Measurements from ENCODE around the gene KNCN.

Gene KNCN

DNA sequence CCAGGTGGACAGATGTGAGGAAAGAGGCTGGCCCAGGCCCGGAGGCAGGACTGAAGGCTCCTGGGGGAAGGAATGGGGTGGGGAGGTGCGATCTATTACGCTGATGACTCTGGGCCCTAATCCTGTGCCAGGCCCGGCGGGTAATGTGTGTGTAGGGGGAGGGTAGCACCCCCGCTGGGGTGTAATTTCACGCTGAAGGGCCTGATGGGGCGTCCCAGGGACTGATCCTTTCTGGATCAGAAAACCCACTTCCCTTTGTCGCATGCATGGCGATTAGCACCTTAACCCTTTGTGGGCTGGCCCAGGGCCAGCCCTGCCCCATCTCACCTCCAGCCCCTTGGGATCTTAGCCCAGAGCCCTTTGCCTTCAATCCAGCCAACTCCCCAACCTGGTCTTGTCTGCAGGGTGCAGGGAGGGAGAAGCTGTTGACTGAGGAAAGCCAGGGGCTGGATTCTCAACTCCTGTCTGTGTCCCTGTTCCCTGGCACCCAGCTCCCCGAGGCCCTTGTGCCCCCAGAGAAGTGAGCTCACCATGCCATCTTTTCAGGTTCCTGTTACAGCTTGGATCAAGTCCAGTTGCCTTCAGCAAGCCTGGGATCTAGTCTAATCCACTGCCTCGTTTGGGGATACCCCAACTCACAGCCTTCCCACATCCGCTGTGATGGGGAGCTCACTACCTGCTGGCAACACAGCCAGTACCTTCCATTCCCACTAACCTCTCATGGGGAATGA, 26.0 kb downstream of the KNCN start:
- in situ Hi-C loops (cut with MboI; ENCODE audit: low sequenced_read_pairs) = no loop called here

- in situ Hi-C loops (cut with MboI; ENCODE audit: low sequenced_read_pairs) = no loop called here
These were observed 26.6 kb downstream of the KNCN start for GRCh38 chr1:46524843-46525242.

- in situ Hi-C loops (cut with MboI; ENCODE audit: low sequenced_read_pairs) = no loop called here
These were observed 27.7 kb downstream of the KNCN start for GRCh38 chr1:46523496-46524353.

- in situ Hi-C loops (cut with MboI; ENCODE audit: low sequenced_read_pairs) = no loop called here
These were observed 28.5 kb downstream of the KNCN start for GRCh38 chr1:46522969-46523320.

GRCh38 chr1:46522184-46522968, 29.1 kb downstream of the KNCN start:
- in situ Hi-C loops (cut with MboI; ENCODE audit: low sequenced_read_pairs) = no loop called here

DNA sequence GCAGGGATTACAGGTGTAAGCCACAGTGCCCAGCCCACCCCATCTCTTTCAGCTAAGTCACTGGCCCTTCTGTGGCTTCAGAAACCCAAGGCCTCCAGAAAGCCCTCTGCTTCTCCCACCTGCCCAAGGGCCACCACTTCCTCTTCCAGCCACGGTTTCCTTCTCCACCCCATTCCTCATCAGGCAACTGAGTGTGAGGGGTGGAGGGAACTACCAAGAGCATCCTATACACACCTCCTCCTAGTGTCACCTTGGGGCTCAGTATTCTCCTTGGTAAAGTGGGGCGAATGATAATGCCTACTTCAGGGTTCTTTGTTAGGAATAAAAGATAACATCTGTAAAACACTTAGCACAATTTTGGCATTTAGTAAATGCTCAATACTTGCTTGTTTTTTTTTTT, 30.0 kb downstream of the KNCN start:
- in situ Hi-C loops (cut with MboI; ENCODE audit: low sequenced_read_pairs) = no loop called here

DNA sequence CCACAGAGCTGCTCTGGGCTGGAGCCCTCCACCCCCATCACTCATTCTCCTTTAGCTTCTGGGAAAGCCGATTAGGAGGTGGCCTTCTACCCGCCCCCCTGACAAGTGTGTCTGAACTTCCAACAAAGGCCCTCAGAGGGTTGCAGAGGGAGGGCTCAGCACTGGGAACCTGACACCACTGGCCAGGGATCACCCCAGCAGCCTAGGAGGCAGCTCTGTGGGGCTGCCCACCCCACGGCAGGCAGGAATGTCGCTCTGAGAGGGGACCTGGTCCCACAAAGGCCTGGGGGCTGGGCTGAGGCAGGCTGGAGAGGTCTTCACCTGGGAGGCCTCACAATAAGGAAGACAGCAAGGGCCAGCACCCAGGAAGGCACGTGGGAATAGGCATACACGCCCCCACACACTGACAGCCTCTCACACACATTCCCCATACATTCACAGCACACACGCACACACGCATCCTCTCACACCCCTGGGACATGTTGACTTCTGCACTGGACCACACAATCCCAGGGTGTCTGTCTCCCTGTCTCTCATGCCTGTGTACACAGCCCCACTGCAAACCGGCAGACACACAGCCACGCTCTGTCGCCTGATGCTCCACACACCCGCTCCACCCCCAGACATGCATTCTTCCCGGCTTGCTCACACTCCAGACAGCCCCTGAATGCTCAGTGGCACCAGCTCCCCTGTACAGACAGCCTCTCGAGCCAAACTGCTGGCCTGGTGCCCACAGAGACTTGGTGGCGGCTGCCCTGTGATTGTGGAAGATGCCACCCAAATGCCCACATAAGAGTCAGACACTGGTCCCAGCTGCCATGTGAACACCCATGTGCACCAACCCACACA, 31.2 kb downstream of the KNCN start:
- in situ Hi-C loops (cut with MboI; ENCODE audit: low sequenced_read_pairs) = no loop called here

DNA sequence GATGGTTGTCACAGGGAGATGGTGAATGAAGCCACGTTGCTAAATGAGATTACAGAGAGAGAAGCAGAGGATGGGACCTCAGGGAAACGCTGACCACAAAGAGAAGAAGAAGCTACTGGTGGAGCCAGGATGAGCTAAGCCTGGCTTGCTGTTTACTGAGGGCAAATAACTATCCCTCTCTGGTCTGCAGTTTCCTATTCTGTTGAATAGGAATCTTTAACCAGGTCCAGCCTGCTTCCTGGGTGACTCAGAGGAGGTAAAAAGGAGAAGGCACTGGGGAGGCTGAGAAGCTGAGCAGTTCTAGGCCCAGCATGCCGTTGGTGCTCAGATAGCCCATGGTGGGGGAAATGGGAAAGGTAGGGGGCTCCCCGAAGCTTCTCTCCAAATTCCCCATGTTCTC, 32.2 kb downstream of the KNCN start:
- in situ Hi-C loops (cut with MboI; ENCODE audit: low sequenced_read_pairs) = no loop called here

DNA sequence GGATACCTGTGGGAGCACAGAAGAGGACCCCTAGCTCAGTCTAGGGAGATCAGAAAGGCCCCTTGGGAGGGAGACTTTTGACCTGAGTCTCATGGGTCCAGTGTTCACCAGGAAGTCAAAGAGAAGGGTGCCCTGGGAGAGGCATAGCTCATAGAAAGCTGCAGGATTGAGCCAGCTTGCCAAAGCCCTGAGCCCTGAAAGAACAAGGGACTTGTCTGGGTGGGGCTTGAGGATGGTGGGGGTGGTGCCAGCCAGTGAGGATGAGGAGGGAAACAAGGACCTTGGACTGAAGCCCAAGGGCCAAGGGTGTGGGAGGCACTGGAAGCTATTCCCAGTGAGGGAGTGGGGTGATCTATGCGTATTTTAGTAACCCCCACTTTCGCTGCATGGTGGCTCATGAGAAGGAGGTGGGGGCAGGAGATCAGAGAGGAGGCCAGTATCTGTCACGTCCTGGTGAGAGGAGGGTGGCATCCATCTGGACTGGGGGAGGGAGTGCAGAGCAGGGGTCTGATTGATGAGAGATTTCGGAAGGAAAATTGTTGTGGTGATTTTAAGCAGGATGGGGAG, 33.4 kb downstream of the KNCN start:
- in situ Hi-C loops (cut with MboI; ENCODE audit: low sequenced_read_pairs) = no loop called here

GRCh38 chr1:46517010-46517600, 34.3 kb downstream of the KNCN start:
- in situ Hi-C loops (cut with MboI; ENCODE audit: low sequenced_read_pairs) = no loop called here

DNA sequence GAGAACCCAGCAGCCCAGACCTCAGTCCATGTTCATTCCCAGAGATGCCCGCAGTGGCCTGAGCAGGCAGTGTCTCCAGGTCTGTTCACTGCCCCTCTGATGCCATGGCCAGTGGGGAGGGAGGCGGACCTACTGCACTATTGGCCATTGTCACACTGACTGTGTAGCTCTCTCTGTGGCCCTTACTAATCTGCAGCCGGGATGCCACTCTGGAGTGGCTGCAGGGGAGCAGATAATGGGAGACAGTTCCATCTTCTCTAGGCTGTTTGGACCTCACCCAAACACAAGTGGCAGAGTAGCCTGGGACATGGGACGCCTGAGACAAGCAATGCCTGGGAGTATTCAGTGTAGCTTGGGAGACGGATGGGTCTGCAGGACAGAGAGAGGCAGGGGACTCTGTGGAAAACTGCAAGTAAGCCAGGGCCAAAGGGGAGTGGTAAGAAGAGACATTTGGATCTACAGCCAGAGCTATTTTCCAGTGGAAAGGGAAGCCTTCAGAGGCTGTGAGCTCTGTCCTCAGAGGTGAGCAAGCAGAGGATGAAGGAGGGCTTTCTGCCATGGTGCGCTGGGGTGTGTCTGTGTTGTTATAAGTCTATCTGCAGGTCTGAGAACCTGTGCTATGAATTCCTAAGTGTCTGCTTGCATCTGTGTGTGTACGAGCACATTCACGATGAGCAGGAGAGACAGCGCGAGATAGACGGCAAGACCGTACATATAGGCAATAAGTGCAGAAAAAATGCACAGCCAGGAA, 35.1 kb downstream of the KNCN start:
- in situ Hi-C loops (cut with MboI; ENCODE audit: low sequenced_read_pairs) = no loop called here

DNA sequence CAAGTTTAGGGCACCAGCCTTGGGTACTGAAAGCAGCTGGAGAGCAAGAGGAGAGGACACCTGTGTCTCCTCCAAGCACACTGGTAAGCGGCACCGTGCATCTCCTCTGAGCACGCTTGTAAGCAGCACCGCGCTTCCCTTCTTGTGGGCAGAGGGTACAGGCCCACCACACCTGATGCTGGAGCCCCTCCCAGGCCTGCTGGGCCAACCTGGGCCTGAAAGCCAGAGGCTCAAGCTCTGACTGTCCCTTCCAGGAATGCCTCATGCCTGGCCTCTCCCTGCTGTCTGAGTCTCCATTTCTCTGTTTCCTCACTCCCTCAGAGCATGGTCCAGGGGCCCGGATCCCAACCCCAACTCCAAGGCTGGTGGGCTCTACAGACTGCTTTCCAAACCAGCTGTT, 35.9 kb downstream of the KNCN start:
- in situ Hi-C loops (cut with MboI; ENCODE audit: low sequenced_read_pairs) = no loop called here

DNA sequence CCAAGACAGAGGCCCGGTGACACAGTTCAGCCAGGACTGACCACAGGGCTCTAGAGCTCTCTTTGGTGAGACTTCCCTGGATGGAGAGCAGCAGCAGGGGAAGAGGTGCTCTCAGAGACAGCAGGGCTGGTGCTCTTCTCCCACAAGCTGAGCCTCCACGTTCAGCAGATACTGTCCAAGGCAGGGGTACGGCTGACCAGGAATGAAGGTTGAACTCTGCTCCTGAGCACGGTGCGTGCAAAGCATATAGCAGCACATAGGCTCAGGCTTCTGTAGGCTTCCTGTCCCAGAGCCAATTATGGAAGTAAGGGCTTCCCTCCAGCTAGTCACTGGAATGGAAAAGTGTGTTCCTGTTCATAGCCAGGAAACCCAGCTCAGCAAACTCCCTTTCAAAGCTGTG, 37.9 kb downstream of the KNCN start:
- in situ Hi-C loops (cut with MboI; ENCODE audit: low sequenced_read_pairs) = no loop called here

DNA sequence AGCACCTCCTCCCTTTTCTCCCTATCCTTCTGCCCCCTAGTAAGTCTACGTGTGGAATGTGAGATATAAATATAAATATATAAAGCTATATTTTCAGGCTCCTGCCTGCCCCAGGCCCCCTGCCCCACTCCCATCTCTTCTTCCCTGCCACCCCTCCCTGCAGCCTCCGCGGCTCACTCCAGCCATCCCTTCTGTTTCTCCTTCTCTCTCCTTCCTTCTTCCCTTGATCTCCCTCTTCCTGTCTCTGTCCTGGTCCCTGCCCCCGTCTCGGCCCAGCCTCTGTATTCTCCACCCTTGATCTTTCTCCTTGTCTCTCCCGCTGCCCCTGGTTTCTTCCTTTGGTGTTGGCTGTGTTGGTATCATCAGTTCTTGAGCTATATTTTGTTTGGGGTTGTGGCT, 38.7 kb downstream of the KNCN start:
- in situ Hi-C loops (cut with MboI; ENCODE audit: low sequenced_read_pairs) = no loop called here

DNA sequence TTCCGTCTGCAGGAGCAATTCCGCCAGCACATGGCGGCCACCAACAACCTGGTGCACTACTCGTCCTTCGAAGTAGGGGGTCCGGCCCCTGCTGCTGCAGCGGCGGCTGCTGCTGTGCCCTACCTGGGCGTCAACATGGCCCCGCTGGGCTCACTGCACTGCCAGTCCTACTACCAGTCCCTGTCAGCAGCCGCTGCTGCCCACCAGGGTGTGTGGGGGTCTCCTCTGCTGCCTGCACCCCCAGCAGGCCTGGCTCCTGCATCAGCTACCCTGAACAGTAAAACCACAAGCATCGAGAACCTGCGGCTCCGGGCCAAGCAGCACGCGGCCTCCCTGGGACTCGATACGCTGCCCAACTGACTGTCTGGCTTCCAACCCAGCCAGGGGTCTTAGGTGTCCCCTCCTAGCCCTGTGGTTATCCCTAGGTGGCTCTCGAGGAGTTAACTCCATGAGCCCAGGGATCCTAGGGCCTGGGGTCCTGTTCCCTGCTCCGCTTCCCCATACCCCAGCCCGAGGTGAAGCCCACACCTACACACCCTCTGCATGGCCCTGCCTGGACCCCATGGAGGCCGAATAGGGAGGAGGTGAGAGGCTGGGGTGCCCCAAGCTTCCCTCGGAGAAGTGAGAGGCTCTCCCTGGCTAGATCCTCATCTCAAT, 39.2 kb downstream of the KNCN start:
- in situ Hi-C loops (cut with MboI; ENCODE audit: low sequenced_read_pairs) = no loop called here

DNA sequence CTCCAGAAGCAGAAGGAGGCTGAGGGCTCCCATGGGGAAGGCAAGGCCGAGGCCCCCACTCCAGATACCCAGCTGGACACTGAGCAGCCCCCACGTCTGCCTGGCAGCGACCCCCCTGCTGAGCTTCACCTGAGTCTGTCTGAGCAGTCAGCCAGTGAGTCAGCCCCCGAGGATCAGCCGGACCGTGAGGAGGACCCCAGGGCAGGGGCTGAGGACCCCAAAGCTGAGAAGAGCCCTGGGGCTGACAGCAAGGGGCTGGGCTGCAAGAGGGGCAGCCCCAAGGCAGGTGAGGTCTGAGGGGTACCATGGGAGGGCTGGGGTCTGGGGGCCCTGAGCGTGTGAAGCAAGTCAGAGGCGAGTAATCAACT, 40.5 kb downstream of the KNCN start:
- in situ Hi-C loops (cut with MboI; ENCODE audit: low sequenced_read_pairs) = no loop called here

DNA sequence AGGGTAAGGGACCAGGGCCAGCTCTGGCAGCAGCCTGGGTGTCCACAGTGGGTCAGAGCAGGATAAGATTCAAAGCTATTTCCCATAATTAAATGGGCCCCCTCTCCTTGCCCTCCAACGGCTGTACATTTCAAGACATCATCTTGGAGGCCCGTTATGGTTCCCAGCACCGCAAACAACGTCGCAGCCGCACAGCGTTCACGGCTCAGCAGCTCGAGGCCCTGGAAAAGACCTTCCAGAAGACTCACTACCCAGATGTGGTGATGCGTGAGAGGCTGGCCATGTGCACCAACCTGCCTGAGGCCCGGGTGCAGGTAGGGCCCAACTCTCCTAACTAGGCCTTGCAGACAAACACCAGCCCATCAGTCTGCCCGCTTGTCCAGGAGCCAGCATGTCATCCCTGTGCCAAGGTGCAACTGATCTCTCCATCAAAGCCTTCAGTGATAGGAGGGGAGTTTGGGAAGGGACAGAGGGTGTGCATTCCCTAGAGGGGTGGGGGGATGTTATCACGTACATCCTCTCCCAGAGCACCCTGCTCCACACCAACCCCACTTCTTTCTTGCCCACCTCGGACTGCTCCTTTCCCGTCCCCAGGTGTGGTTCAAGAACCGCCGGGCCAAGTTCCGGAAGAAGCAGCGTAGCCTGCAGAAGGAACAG, 41.0 kb downstream of the KNCN start:
- in situ Hi-C loops (cut with MboI; ENCODE audit: low sequenced_read_pairs) = no loop called here

- in situ Hi-C loops (cut with MboI; ENCODE audit: low sequenced_read_pairs) = no loop called here
These were observed 42.7 kb downstream of the KNCN start for GRCh38 chr1:46508757-46509156.
